Kidney (tissue), 14 donors: ENCODE data around the gene JAKMIP1. TPM values are rescaled to one million over a fixed set of nuclear protein-coding genes. Genes with fewer than 3 reads are reported as not detected.

Source experiments
- DNase-seq, 5 donors: peaks; one replicate each; pipeline ENCODE4 v3.0.0-alpha.2; 2013 to 2020
- FAIRE-seq: peaks from 2 replicates; lab custom pipeline; 2012; peaks lifted over from hg19 to GRCh38; lab: Jason Lieb, UNC
- H3K27ac ChIP-seq, 2 donors: one replicate each; pipeline ENCODE4 v1.7.0; 2013; ENCODE audit warnings: low read depth in 2 of 2, low read length in 2 of 2, inconsistent platforms in 1 of 2
- H3K27me3 ChIP-seq: one replicate; pipeline ENCODE4 v1.7.1; 2013; ENCODE audit warnings: low read length, inconsistent platforms; ENCODE audit not compliant: control insufficient read depth, insufficient read depth
- H3K36me3 ChIP-seq, 3 donors: one replicate each; pipeline versions ENCODE4 v1.7.0 to v1.7.1; 2013; ENCODE audit warnings: low read length in 3 of 3, control low read depth in 1 of 3, inconsistent platforms in 1 of 3; ENCODE audit not compliant: insufficient read depth in 3 of 3, control insufficient read depth in 2 of 3
- H3K4me1 ChIP-seq, 3 donors: one replicate each; pipeline versions ENCODE4 v1.7.0 to v1.7.1; 2013; ENCODE audit warnings: low read length in 3 of 3, inconsistent platforms in 1 of 3, low read depth in 1 of 3; ENCODE audit not compliant: control insufficient read depth in 2 of 3, insufficient read depth in 2 of 3
- H3K4me3 ChIP-seq, 3 donors: one replicate each; pipeline versions ENCODE4 v1.7.0 to v1.8.1; 2013; ENCODE audit warnings: low read length in 3 of 3, control low read depth in 1 of 3, inconsistent platforms in 1 of 3
- H3K9ac ChIP-seq, 3 donors: one replicate each; pipeline versions ENCODE4 v1.7.0 to v1.7.1; 2013; ENCODE audit warnings: low read length in 3 of 3, control low read depth in 1 of 3, inconsistent platforms in 1 of 3
- H3K9me3 ChIP-seq, 3 donors: one replicate each; pipeline versions ENCODE4 v1.7.0 to v1.7.1; 2013; ENCODE audit warnings: low read length in 3 of 3, control low read depth in 1 of 3, inconsistent platforms in 1 of 3; ENCODE audit not compliant: control insufficient read depth in 2 of 3, insufficient read depth in 1 of 3
- CTCF ChIP-seq: IDR thresholded peaks from 3 replicates; pipeline ENCODE4 v1.5.1; 2012; ENCODE audit warnings: mild to moderate bottlenecking, moderate library complexity, borderline replicate concordance; ENCODE audit not compliant: insufficient read depth; ENCODE audit errors: extremely low read depth
- intact Hi-C: fragments of 100-400 bp; cut with DNase I; formaldehyde crosslinking; loops from one replicate; pipeline ENCODE4 v1.11.1; 2022
- polyA plus RNA-seq: library from polyadenylated mRNA; stranded (reverse); fragments of 350-450 nt; fragmentation: Illumina TruSeq; extraction: RNeasy Lipid Tissue Mini Kit (QIAGEN cat#74804); gene quantifications from one replicate; pipeline ENCODE4 v1.2.3, GENCODE V29; 2014; ENCODE audit warnings: low read depth, low replicate concordance; ENCODE audit not compliant: insufficient read depth
- total RNA-seq: library from RNA; stranded (reverse); fragmentation: NEBNext Ultra II Directional; extraction: Animal tissue kit (Norgen Biotek cat#: 25700); gene quantifications from one replicate; pipeline ENCODE4 v1.2.1, GENCODE V29; 2021
- donor health status: control.
- donor health status: control.
- donor health status: control.
- donor health status: control.
- donor health status: control.
- donor health status: DM: yes; HTN: yes; CAD: no.
- donor health status: Normal renal cell carcinoma (clear cell type).

The JAKMIP1 gene
- total and polyA plus RNA-seq, 2 donors from 2014 or later, result 0.69 TPM; not detected in 1

- H3K9me3 ChIP-seq, result peaks cover 0 to 4% (median 0%) of the 10 kb centered on the region in 3 donors
- no peak for FAIRE-seq
These were observed 10.8 kb downstream of the JAKMIP1 start for GRCh38 chr4:6189511-6189910.

DNA sequence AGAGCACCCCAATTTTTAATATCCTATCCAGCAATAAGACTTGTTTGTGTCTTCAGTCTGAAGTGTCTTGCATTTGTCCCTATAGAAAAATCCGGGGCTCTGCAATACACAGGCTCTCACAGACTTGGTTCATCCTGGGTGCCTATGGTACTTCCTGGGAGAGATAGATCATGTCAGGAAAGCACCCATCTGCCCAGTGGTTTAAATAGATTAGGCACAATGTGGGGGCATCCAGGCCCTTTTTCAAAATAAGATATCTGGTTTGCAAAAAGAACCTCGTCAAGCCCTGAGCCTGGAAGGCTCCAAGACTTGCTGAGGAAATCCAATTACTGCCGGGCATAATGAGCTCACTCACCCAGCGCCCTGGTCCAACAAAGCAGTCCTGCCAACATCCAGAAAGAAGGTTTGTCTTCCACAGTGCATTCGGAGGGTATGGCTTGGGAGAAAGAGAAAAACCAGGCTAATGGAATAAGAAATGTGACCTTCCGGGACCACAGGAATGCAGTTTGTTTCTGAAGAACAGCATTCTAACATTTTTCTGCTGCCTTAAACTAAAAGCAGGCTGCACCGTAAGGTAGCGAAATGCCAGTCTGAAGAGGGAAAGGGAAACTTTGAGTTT is 11.6 kb downstream of the JAKMIP1 start:
- no peak for TF ChIP-seq CTCF
- no peaks in the 10 kb centered on the region for H3K4me1 ChIP-seq
- no peak overlapping the region for H3K9ac ChIP-seq
- no peak overlapping the region for H3K4me3 ChIP-seq
- intact Hi-C loops, result no loop called here
- no peak for FAIRE-seq
- no peaks in the 10 kb centered on the region for H3K27me3 ChIP-seq
- peaks cover 0 to 4% (median 0%) of the 10 kb centered on the region in 3 donors for H3K9me3 ChIP-seq
- H3K27ac ChIP-seq, result no peak overlapping the region
- peak in 2 of 5 donors; percentile 11 to 20 for DNase-seq
- H3K36me3 ChIP-seq, result no peaks in the 10 kb centered on the region

More at GRCh38 chr4:6189511-6189910, 10.8 kb downstream of the JAKMIP1 start:
- Histone ChIP-seq H3K27me3 (no peaks in the 10 kb centered on the region), H3K9ac (no peak overlapping the region), H3K4me1 (no peaks in the 10 kb centered on the region), H3K36me3 (no peaks in the 10 kb centered on the region), H3K27ac (no peak overlapping the region), H3K4me3 (no peak overlapping the region)
- intact Hi-C loops, result no loop called here
- peak in 1 of 5 donors; percentile 43 for DNase-seq
- TF ChIP-seq CTCF, result no peak

GRCh38 chr4:6184169-6184568 is 16.2 kb downstream of the JAKMIP1 start:
- Histone ChIP-seq H3K36me3 (no peaks in the 10 kb centered on the region), H3K4me3 (no peak overlapping the region), H3K27ac (no peak overlapping the region), H3K4me1 (no peaks in the 10 kb centered on the region), H3K27me3 (no peaks in the 10 kb centered on the region), H3K9me3 (peaks cover 0 to 11% (median 0%) of the 10 kb centered on the region in 3 donors), H3K9ac (no peak overlapping the region)
- no peak for TF ChIP-seq CTCF
- intact Hi-C loops, result no loop called here
- FAIRE-seq, result no peak
- no peak for DNase-seq
